H4 (cell line): Measurements from ENCODE around the gene PCDHGA4. TPM values are rescaled to one million over a fixed set of nuclear protein-coding genes. Genes with fewer than 3 reads are reported as not detected.
"Not testable (repeated sequence)": the region's sequence is repeated elsewhere in the genome, so short reads cannot be mapped to it uniquely, and the experiment has no call there.

ENCODE experiments used
- DNase-seq: peaks from one replicate; pipeline ENCODE4 v3.0.0-alpha.2; 2015; ENCODE audit warnings: low spot score
- total RNA-seq: library from RNA; depleted of rRNA; stranded (reverse); fragments of >200 nt; shearing (Covaris generic); gene quantifications from 2 replicates; pipeline ENCODE4 v1.2.3, GENCODE V29; 2014; rRNA removed

PCDHGA4 gene
- total RNA-seq, 1 experiment from 2014 or later: 0.74 TPM

- DNase-seq: no peak
Measured at GRCh38 chr5:141384471-141385267, 29.8 kb downstream of the PCDHGA4 start.

- DNase-seq: not testable (repeated sequence)
Measured at GRCh38 chr5:141387557-141388311, 32.9 kb downstream of the PCDHGA4 start, which contains the start of gene PCDHGB4. Gene PCDHGB4 (plus strand): TSS chr5:141387698. CDS start chr5:141387885, 187 bp downstream.

- no peak for DNase-seq
Measured at GRCh38 chr5:141388661-141389060, 33.8 kb downstream of the PCDHGA4 start.

GRCh38 chr5:141389153-141390042 is 34.6 kb downstream of the PCDHGA4 start:
- DNase-seq: no peak

- no peak for DNase-seq
Measured at GRCh38 chr5:141392429-141393198, 37.8 kb downstream of the PCDHGA4 start, which contains the start of gene PCDHGA8. Gene PCDHGA8 (plus strand): TSS chr5:141392633. CDS start chr5:141392814, 181 bp downstream.

- DNase-seq: no peak
Measured at GRCh38 chr5:141393267-141393666, 38.4 kb downstream of the PCDHGA4 start.

GRCh38 chr5:141394401-141395187 is 39.8 kb downstream of the PCDHGA4 start:
- DNase-seq: not testable (repeated sequence)

GRCh38 chr5:141397756-141398551 is 43.1 kb downstream of the PCDHGA4 start, which contains the start of gene PCDHGB5:
Gene PCDHGB5 (plus strand): TSS chr5:141397947. CDS start chr5:141398128, 181 bp downstream.
- DNase-seq: not testable (repeated sequence)

GRCh38 chr5:141398608-141399007 is 43.8 kb downstream of the PCDHGA4 start:
- no peak for DNase-seq

- DNase-seq: no peak
Measured at GRCh38 chr5:141399555-141400258, 44.9 kb downstream of the PCDHGA4 start.

- DNase-seq: no peak
Measured at GRCh38 chr5:141402553-141403243, 47.9 kb downstream of the PCDHGA4 start, which contains the start of gene PCDHGA9. Gene PCDHGA9 (plus strand): TSS chr5:141402778. CDS start chr5:141402953, 175 bp downstream.

GRCh38 chr5:141403387-141403786 is 48.6 kb downstream of the PCDHGA4 start:
- no peak for DNase-seq

Other genes starting within 250 kb of the PCDHGA4 start
- gene PCDHB4, start 233.2 kb upstream of the PCDHGA4 start, total RNA-seq: 0.21 TPM in 1 of 2 replicates, not detected in the other
- gene PCDHB5, start 219.8 kb upstream of the PCDHGA4 start, total RNA-seq: 1.0 and 1.2 TPM in 2 replicates
- 3.6 and 4.1 TPM in 2 replicates for gene PCDHB6, start 205.0 kb upstream of the PCDHGA4 start, total RNA-seq
- 5.1 and 6.9 TPM in 2 replicates for gene PCDHB7, start 182.4 kb upstream of the PCDHGA4 start, total RNA-seq
- 12.4 and 12.7 TPM in 2 replicates for gene PCDHB8, start 177.2 kb upstream of the PCDHGA4 start, total RNA-seq
- 3.3 and 3.7 TPM in 2 replicates for gene PCDHB16, start 172.6 kb upstream of the PCDHGA4 start, total RNA-seq
- gene PCDHB9, start 167.9 kb upstream of the PCDHGA4 start, total RNA-seq: 10.0 and 11.9 TPM in 2 replicates
- 2.9 and 4.5 TPM in 2 replicates for gene PCDHB10, start 162.7 kb upstream of the PCDHGA4 start, total RNA-seq
- gene PCDHB11, start 155.4 kb upstream of the PCDHGA4 start, total RNA-seq: 4.5 and 5.6 TPM in 2 replicates
- 5.2 and 5.6 TPM in 2 replicates for gene PCDHB12, start 146.3 kb upstream of the PCDHGA4 start, total RNA-seq
- 1.2 and 2.0 TPM in 2 replicates for gene PCDHB13, start 141.1 kb upstream of the PCDHGA4 start, total RNA-seq
- gene PCDHB14, start 131.7 kb upstream of the PCDHGA4 start, total RNA-seq: 5.6 and 6.2 TPM in 2 replicates
- 0.16 and 2.1 TPM in 2 replicates for gene PCDHB15, start 109.6 kb upstream of the PCDHGA4 start, total RNA-seq
- not detected in 2 replicates for gene SLC25A2, start 51.0 kb upstream of the PCDHGA4 start, total RNA-seq
- 51.2 and 74.8 TPM in 2 replicates for gene TAF7, start 34.2 kb upstream of the PCDHGA4 start, total RNA-seq
- 0.51 and 1.6 TPM in 2 replicates for gene PCDHGA1, start 24.5 kb upstream of the PCDHGA4 start, total RNA-seq
- 0.99 and 1.6 TPM in 2 replicates for gene PCDHGA2, start 16.3 kb upstream of the PCDHGA4 start, total RNA-seq
- gene PCDHGA3, start 11.2 kb upstream of the PCDHGA4 start, total RNA-seq: 10.3 and 11.5 TPM in 2 replicates
- gene PCDHGB1, start 4.9 kb upstream of the PCDHGA4 start, total RNA-seq: 0.43 and 3.1 TPM in 2 replicates
- 1.6 and 1.9 TPM in 2 replicates for gene PCDHGB2, start 5.0 kb downstream of the PCDHGA4 start, total RNA-seq
- 0.49 and 0.50 TPM in 2 replicates for gene PCDHGA5, start 9.1 kb downstream of the PCDHGA4 start, total RNA-seq
- 0.87 and 1.2 TPM in 2 replicates for gene PCDHGB3, start 15.2 kb downstream of the PCDHGA4 start, total RNA-seq
- 0.97 and 1.5 TPM in 2 replicates for gene PCDHGA6, start 18.9 kb downstream of the PCDHGA4 start, total RNA-seq
- 0.27 and 0.29 TPM in 2 replicates for gene PCDHGA7, start 27.7 kb downstream of the PCDHGA4 start, total RNA-seq
- 0.16 and 0.21 TPM in 2 replicates for gene PCDHGB4, start 32.7 kb downstream of the PCDHGA4 start, total RNA-seq
- gene PCDHGA8, start 37.6 kb downstream of the PCDHGA4 start, total RNA-seq: 0.39 and 0.74 TPM in 2 replicates
- gene PCDHGB5, start 42.9 kb downstream of the PCDHGA4 start, total RNA-seq: 0.04 and 0.43 TPM in 2 replicates
- 1.1 and 1.8 TPM in 2 replicates for gene PCDHGA9, start 47.8 kb downstream of the PCDHGA4 start, total RNA-seq
- 0.02 and 0.33 TPM in 2 replicates for gene PCDHGB6, start 53.0 kb downstream of the PCDHGA4 start, total RNA-seq
- 1.4 and 1.9 TPM in 2 replicates for gene PCDHGA10, start 58.0 kb downstream of the PCDHGA4 start, total RNA-seq
- 0.58 and 1.4 TPM in 2 replicates for gene PCDHGB7, start 62.7 kb downstream of the PCDHGA4 start, total RNA-seq
- 0.66 and 1.3 TPM in 2 replicates for gene PCDHGA11, start 66.0 kb downstream of the PCDHGA4 start, total RNA-seq
- 0.14 and 0.76 TPM in 2 replicates for gene PCDHGA12, start 75.5 kb downstream of the PCDHGA4 start, total RNA-seq
- gene PCDHGC3, start 120.9 kb downstream of the PCDHGA4 start, total RNA-seq: 50.8 and 61.5 TPM in 2 replicates
- gene PCDHGC4, start 130.0 kb downstream of the PCDHGA4 start, total RNA-seq: 0.10 TPM in 1 of 2 replicates, not detected in the other
- 0.06 and 0.18 TPM in 2 replicates for gene PCDHGC5, start 134.1 kb downstream of the PCDHGA4 start, total RNA-seq